Embryonic facial prominence (tissue), 1 donor: ENCODE measurements around the gene TMEM53.
"Not testable (repeated sequence)": the region's sequence is repeated elsewhere in the genome, so short reads cannot be mapped to it uniquely, and the experiment has no call there.

ENCODE experiments used
- DNase-seq: peaks from one replicate; pipeline ENCODE4 v3.0.0-alpha.2; 2016; ENCODE audit errors: extremely low spot score

Gene TMEM53

DNA sequence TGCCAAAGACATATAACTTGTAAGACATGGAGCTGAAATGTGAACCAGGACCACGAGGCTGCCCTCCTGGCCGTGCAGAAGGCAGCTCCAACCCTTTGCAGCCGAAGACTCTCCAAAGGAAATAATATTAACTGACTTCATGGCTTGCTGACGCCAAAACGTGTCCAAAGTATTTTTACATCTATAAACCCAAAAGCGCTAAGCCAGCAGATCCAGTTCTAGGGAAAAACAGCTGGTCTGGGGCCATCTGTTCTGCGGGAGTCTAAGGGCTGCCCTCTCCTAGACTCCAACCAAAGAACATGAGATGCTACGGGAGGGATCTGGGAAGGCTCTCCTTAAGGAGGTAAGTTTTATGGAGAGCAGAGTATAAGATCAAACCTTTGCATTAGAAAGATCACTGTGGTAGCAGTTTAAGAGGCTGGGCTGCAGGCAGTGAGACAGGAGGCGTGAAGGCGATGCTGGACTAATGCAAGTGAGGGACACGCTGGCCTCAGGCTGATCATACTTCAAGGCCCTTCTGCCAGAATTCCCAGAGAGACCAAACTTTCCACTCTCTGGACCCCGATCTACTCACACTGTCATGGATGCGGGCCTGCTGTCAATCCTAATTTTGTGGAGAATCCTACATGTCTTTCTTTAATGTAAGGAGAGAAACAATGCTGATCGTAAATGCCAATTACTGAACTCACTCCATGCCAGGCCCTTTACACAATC, 1.2 kb downstream of the TMEM53 start:
- no peak for DNase-seq

DNA sequence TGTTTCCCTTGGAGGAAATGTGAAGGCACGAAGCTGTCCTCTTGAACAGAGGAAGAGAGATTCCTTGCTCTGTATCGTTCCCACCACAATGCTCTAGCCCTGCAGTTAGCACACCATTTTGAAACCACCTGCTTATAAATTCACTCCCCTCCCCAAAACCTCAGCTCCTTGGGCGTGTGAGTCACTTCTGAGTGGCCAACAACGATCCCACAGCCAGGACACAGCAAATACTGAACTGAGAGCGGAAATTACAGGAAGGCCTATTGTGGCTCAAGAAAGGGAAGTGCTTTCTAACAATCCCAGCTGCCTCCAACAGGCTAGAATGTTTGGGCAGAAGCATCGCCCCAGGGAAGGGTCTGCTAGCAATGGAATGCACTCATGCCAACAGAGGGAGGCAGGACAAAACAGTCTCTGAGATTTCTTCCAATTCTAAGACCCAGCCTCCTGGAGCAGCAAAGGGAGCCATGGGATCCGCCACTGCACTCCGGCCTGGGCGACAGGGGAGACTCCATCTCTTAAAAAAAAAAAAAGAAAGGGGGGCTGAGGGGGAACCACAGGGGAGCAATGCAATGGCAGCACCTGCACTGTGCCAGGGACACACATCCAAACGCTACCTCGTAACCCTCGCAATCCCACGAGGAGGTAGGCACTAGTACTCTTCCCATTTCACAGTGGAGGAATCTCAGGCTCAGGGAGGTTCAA, 1.9 kb downstream of the TMEM53 start:
- no peak for DNase-seq

GRCh38 chr1:44670751-44671640, 3.3 kb downstream of the TMEM53 start:
- DNase-seq, result no peak

DNA sequence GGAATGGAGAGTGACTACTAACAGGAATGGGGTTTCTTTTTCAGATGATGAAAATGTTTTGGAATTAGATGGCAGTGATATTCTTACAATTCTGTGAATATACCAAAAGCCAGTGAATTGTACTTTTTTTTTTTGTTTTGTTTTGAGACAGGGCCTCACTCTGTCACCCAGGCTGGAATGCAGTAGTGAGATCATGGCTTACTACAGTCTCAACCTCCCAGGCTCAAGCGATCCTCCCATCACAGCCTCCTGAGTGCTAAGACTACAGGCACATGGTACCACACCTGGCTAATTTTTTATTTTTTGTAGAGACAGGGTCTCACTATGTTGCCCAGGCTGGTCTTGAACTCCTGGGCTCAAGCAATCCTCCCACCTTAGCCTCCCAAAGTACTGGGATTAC, 7.6 kb downstream of the TMEM53 start:
- DNase-seq, result not testable (repeated sequence)

- DNase-seq, result no peak
Observed at GRCh38 chr1:44664730-44665370, 9.4 kb downstream of the TMEM53 start.

DNA sequence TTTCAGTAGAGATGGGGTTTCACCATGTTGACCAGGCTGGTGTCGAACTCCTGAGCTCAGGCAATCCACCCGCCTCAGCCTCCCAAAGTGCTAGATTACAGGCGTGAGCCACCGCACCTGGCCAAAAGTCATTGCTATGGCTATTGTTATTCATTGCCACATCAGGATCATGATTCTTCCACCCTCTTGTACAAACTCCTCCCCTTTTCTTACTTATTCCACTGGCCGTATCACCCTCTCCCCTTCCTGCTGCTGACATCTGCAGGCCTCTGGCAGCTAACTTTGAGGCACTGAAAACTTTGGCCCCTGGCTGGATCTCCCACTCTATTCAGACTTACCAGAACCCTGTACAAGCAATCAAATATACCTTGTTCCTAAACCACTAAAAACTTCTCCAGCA, 10.9 kb downstream of the TMEM53 start:
- DNase-seq, result no peak

GRCh38 chr1:44662683-44663030, 11.6 kb downstream of the TMEM53 start:
- DNase-seq, result no peak

- no peak for DNase-seq
Observed at GRCh38 chr1:44661781-44662682, 12.2 kb downstream of the TMEM53 start.

- DNase-seq, result no peak
Observed at GRCh38 chr1:44660176-44660575, 14.1 kb downstream of the TMEM53 start.

DNA sequence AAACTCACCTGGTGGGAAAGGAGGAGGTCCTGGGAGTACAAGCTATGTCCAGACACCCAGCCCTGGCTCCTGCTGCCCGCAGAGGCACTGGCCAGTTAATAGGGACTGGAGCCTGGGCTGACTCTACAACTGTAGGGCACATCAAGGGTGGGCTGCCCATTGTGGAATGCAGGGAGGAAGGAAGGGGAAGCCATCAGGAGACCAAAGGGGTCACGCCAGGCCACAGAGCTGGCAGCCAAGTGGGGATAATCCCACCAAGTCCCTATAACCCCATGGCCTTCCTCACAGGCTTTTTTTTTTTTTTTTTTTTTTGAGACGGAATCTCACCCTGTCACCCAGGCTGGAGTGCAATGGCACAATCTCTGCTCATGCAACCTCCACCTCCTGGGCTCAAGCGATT, 14.7 kb downstream of the TMEM53 start:
- no peak for DNase-seq

DNA sequence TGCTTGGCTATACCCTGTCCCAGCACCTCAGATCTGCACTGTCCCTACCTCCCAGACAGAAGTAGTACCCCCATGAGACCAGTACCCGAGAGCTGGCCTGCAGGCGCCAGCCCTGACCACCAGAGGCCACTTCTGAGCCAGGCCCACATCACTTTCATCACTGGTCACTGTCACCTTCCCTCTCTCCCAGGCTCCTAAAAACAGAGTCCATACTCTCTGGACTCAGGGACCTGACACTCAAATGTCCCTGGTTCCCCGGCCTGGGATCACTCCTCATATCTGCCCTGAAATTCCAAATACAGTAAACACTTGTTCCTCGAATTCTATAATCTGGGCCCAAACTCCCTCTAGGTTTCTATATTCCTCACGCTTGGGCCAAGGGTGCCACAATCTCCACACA, 18.7 kb downstream of the TMEM53 start:
- DNase-seq, result no peak

GRCh38 chr1:44654621-44655187, 19.6 kb downstream of the TMEM53 start:
- no peak for DNase-seq

GRCh38 chr1:44653107-44653964, 20.9 kb downstream of the TMEM53 start:
- DNase-seq, result no peak

- no peak for DNase-seq
Observed at GRCh38 chr1:44652445-44653106, 21.7 kb downstream of the TMEM53 start.

DNA sequence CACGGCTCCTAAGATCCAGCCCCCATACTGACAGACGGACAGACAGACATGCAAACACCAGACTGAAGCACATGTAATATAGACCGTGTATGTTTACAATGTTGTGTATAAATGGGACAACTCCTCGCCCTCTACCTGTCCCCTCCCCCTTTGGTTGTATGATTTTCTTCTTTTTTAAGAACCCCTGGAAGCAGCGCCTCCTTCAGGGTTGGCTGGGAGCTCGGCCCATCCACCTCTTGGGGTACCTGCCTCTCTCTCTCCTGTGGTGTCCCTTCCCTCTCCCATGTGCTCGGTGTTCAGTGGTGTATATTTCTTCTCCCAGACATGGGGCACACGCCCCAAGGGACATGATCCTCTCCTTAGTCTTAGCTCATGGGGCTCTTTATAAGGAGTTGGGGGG, 23.2 kb downstream of the TMEM53 start:
- DNase-seq, result no peak

GRCh38 chr1:44650159-44650831, 24.0 kb downstream of the TMEM53 start:
- no peak for DNase-seq

GRCh38 chr1:44649788-44650158, 24.5 kb downstream of the TMEM53 start:
- DNase-seq, result no peak

- DNase-seq, result no peak
Observed at GRCh38 chr1:44648529-44649250, 25.6 kb downstream of the TMEM53 start.
